Measurements from ENCODE around the gene TIMP2.
"Not testable (repeated sequence)": the region's sequence is repeated elsewhere in the genome, so short reads cannot be mapped to it uniquely, and the experiment has no call there.

The TIMP2 gene

DNA sequence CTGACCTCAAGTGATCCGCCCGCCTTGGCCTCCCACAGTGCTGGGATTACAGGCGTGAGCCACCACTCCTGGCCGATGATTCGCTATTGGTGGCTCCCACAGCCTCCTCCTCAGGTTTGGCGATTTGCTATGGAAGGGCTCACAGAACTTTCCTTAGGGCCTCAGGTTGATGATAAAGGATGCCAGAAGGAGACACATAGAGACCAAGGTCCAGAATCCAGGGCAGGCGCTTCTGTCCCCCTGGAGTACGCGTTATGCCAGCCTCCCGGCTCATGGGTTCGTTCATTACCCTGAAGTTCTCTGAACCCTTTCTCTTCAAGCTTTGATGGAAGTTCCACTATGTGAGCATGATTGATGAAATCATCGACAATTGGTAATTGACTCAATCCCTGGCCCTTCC, 34.6 kb upstream of the TIMP2 start:
- intact Hi-C loops (cut with DNase I), result no loop called here
- no peak for DNase-seq

DNA sequence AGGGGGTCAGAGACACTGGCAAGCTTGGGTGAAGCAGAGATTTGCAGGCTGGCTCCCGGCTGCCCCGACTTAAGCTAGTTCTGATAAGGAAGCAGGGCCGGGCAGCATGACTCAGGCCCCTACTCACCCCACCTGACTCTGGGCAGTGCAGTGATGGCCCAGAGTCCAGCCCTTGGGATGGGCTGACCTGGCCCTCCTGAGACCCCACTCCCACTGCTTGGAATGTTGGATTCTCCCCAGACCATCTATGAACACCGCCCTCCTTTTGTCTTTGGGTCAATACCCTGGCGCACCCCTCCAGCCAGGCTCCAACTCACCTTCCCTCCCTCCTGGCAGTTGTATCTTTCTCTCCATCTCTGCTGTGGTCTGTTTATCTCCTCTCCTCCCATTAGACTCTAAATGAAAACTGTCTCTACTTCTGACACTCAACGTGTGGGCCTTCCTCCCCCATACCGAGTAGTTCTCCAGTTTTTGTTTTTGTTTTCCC, 33.5 kb upstream of the TIMP2 start:
- no peak for DNase-seq
- intact Hi-C loops (cut with DNase I), result no loop called here

GRCh38 chr17:78957128-78957527, 31.9 kb upstream of the TIMP2 start:
- intact Hi-C loops (cut with DNase I), result no loop called here
- peak in 2 of 42 donors; percentile 28 to 46 for DNase-seq

DNA sequence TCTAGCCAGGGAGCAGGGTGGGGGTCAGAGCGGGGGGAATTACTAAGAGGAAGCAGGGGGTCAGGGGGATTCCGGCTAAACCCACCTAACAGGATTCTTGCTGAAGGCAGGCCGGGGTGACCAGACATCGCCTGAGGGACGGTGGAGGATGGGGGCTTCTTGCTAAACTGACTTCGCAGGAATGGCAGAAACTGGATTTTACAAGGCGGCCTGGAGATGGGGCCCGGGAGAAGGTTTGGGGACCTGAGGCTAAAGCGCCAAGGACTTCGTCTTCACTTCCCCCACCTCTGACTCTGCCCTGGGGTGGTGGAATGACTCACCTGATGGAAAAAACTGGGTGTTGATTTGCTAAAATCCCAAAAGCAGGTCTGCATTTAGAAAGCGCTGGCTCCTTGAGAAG, 31.1 kb upstream of the TIMP2 start:
- DNase-seq, result no peak
- intact Hi-C loops (cut with DNase I), result no loop called here

GRCh38 chr17:78954684-78955083, 29.5 kb upstream of the TIMP2 start:
- intact Hi-C loops (cut with DNase I), result no loop called here
- DNase-seq, result no peak

DNA sequence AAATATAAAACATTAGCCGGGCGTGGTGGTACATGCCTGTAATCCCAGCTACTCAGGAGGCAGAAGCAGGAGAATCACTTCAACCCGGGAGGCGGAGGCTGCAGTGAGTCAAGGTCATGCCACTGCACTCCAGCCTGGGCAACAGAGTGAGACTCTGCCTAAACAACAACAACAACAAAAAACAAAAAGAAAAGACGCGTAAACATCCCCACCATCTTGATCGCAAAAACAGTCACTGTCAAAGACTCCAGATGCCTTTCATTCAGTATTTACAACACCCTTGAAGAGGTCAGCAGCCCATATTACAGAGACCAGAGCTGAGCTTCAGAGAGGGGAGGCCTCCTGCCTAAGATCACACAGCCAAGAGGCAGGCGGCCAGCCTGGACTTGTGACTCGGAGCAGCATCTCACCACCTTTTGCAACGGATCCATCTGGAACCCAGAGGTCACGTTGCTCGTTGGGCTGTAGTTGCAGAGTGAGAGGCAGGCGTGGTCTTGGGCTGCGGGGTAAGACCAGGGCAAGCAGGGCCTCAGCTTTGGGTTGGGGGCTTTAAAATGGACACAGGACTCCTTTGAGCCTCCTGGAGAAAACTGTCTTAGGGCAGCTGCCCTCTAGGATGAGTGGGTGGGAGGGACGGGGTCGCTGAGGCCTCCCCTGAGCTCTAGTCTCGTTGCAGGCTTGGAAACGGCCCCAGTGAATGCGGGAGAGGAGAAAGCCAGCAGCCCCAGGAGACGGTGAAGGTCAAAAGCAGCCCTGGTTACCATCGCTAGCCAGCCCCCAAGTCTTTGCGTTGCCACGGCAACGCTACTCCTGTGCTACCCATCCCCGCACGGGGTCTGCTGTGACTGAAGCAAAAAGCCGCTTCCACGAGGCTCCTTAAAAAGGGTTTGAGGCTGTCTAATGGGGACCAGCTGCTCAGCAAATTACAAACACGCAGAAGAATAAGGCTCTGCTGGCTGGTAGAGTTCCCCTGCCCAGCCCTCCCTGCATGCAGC, 28.5 kb upstream of the TIMP2 start:
- intact Hi-C loops (cut with DNase I), result no loop called here
- peak in 1 of 42 donors; percentile 18 for DNase-seq

- DNase-seq, result no peak
These were observed 27.5 kb upstream of the TIMP2 start for GRCh38 chr17:78952706-78953105.

GRCh38 chr17:78951967-78952551, 26.9 kb upstream of the TIMP2 start:
- no peak for DNase-seq

More at GRCh38 chr17:78952706-78953105, 27.5 kb upstream of the TIMP2 start:
- intact Hi-C loops (cut with DNase I), result no loop called here

DNA sequence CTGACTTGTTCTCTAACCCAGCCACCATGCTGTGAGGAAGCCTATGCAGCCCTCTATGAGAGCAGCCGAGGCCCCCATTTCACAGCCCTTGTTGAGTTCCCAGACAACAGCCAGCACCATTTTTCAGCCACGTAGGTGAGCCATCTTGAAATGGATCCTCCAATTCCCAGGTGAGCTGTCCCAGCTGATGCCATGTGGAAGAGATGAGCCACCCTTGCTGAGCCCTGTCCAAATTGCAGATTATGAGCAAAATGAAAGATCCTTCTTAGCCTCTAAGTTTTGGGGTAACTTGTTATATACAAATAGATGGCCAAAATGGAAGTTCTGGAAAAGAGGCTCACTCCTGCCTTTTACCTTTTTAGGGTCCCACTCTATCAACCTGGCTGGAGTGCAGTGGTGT, 25.7 kb upstream of the TIMP2 start:
- intact Hi-C loops (cut with DNase I), result no loop called here
- no peak for DNase-seq

More at GRCh38 chr17:78951967-78952551, 26.9 kb upstream of the TIMP2 start:
- intact Hi-C loops (cut with DNase I), result no loop called here

GRCh38 chr17:78947235-78948149, 22.3 kb upstream of the TIMP2 start:
- intact Hi-C loops (cut with DNase I), result no loop called here
- DNase-seq, result no peak

GRCh38 chr17:78946631-78947030, 21.4 kb upstream of the TIMP2 start:
- intact Hi-C loops (cut with DNase I), result no loop called here
- no peak for DNase-seq

DNA sequence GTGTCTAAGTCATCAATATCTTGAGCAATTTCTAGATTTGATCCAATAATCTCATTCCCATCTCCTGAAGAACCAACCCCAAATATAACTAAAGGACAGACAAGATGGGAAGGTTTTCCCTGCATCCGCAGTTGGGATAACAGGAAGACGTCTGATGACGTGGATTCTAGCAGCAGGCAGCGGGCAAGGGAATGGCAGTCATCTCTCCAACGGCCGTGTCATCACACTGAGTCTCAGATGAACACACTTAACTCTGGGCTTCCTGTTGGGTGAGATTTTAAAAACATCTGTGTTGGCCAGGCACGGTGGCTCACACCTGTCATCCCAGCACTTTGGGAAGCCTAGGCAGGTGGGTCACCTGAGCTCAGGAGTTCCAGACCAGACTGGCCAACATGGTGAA, 20.9 kb upstream of the TIMP2 start:
- no peak for DNase-seq
- intact Hi-C loops (cut with DNase I), result no loop called here

DNA sequence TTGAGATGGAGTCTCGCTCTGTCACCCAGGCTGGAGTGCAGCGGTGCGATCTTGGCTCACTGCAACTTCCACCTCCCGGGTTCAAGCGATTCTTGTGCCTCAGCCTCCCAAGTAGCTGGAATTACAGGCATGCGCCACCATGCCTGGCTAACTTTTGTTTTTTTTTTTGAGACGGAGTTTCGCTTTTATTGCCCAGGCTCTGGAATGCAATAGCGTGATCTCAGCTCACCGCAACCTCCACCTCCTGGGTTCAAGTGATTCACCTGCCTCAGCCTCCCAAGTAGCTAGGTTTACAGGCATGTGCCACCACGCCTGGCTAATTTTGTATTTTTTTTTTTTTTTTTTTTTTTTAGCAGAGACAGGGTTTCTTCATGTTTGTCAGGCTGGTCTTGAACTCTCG, 20.3 kb upstream of the TIMP2 start:
- DNase-seq; intact Hi-C loops (cut with DNase I): not testable (repeated sequence)

DNA sequence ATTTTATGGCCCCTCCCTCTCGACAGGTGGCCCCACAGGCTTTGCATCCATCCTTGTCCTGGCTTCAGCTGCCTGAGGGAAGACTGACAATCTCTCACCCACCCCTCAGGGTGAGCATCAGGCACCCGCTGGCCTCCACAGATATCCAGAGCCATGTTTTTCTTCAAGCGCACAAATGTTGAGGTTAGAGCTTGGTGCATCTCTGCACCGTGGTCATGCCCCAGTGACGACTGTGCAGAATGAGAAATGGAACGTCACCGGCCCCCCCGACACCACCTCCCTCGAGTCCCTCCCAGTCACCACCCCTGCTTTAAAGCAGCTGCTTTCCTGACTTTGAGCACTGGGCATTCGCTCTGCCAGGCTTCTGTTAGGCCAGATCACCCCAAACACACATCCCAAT, 19.8 kb upstream of the TIMP2 start:
- intact Hi-C loops (cut with DNase I), result no loop called here
- DNase-seq, result no peak

DNA sequence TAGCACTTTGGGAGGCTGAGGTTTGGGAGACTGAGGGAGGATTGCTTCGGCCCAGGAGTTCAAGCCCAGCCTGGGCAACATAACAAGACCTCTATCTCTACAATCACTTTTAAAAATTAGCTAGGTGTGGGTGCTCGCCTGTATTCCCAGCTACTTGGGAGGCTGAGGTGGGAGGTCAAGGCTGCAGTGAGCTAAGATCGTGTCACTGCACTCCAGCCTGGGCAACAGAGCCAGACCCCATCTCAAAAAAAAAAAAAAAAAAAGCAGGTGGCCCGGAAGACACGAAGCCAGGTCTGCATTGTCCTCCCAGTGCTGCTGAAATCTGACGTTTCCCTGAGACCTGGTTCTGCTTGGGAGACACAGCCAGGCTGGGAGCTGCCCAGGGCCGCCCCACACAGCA, 18.8 kb upstream of the TIMP2 start:
- intact Hi-C loops (cut with DNase I), result no loop called here
- no peak for DNase-seq

DNA sequence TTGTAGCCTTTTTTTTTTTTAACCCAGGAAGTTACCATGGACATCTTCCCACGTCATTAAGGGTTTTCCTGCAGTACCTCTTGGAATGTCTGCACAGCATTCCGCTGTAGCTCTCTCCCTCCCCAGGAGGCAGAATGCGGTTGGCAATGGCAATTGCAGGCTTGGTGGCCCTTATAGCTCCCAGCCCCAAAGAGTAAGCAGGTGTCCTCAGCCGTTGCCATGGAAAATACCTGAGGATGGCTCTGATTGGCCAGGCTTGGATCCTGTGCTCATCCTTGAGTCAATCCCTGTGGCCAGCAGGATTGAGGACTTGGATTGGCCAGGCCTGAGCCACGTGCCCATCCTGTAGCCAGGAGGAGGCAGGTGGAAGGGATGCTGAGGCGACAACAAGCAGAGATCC, 15.5 kb upstream of the TIMP2 start:
- intact Hi-C loops (cut with DNase I), result no loop called here
- no peak for DNase-seq

- no peak for DNase-seq
- intact Hi-C loops (cut with DNase I), result no loop called here
These were observed 15.1 kb upstream of the TIMP2 start for GRCh38 chr17:78940258-78940657.

- DNase-seq, result no peak
- intact Hi-C loops (cut with DNase I), result no loop called here
These were observed 14.4 kb upstream of the TIMP2 start for GRCh38 chr17:78939615-78940014.

DNA sequence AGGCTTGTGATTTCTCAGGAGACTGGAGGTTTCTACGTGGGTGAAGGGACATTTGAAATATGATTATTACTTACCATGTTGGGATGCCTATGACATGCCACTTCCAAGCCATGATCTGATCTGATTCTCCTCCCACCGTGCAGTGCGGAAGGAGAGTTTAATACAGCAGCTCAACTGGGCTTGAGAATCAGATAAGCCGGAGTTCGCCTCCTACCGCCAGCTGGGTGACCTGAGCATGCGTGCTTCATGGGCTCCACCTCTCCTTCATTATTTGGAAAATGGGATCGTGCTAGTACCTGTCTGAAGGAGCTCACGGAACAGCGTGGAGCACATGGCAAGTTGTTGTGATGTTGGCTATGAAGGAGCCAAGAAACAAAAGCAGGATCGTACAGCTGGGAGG, 12.4 kb upstream of the TIMP2 start:
- no peak for DNase-seq
- intact Hi-C loops (cut with DNase I), result no loop called here
